HG02642 (cell line): ENCODE measurements around the gene ZNF444.
A peak's percentile ranks its signal among the peaks of the same experiment; 100 is the strongest.

Experiments used
- ATAC-seq: cut with Tn5 transposase; IDR thresholded peaks from one replicate; pipeline ENCODE4 v1.9.1; 2021; ENCODE audit warnings: mild to moderate bottlenecking; ENCODE audit not compliant: unreplicated experiment, poor library complexity

Gene ZNF444

GRCh38 chr19:56120371-56121179 lies 20.5 kb upstream of the ZNF444 start:
- peak; percentile 31 for ATAC-seq

GRCh38 chr19:56121180-56122167 lies 19.6 kb upstream of the ZNF444 start, which contains the start of gene ZNF787:
TSS of gene ZNF787 (minus strand) at chr19:56121295. CDS start at chr19:56103217, 18,078 bp downstream.
- peak; percentile 82 for ATAC-seq

- ATAC-seq: no peak
These were observed 17.7 kb upstream of the ZNF444 start for GRCh38 chr19:56123266-56123891.

- ATAC-seq: no peak
These were observed 16.5 kb upstream of the ZNF444 start for GRCh38 chr19:56124578-56124977.

- ATAC-seq: no peak
These were observed 15.1 kb upstream of the ZNF444 start for GRCh38 chr19:56125806-56126590.

- ATAC-seq: no peak
These were observed 13.9 kb upstream of the ZNF444 start for GRCh38 chr19:56126983-56127780.

- no peak for ATAC-seq
These were observed 11.1 kb upstream of the ZNF444 start for GRCh38 chr19:56130006-56130405.

- ATAC-seq: no peak
These were observed 9.4 kb upstream of the ZNF444 start for GRCh38 chr19:56131651-56132050.

- ATAC-seq: no peak
These were observed 8.7 kb upstream of the ZNF444 start for GRCh38 chr19:56132316-56132822.

- ATAC-seq: peak; percentile 53
These were observed 7.0 kb upstream of the ZNF444 start for GRCh38 chr19:56133858-56134653.

- ATAC-seq: no peak
These were observed 6.5 kb upstream of the ZNF444 start for GRCh38 chr19:56134654-56134921.

GRCh38 chr19:56136362-56136761 lies 4.7 kb upstream of the ZNF444 start:
- no peak for ATAC-seq

- ATAC-seq: no peak
These were observed 3.7 kb upstream of the ZNF444 start for GRCh38 chr19:56137405-56137804.

GRCh38 chr19:56138069-56138468 lies 3.0 kb upstream of the ZNF444 start:
- no peak for ATAC-seq

GRCh38 chr19:56139847-56140582 lies 1.1 kb upstream of the ZNF444 start:
- no peak for ATAC-seq

GRCh38 chr19:56141417-56141993 lies 418 bp downstream of the ZNF444 start:
- no peak for ATAC-seq

GRCh38 chr19:56142087-56142787 lies 1.1 kb downstream of the ZNF444 start:
- no peak for ATAC-seq
